T-helper 1 cell (primary cell): ENCODE data around the gene TGM5.
"Not testable (repeated sequence)": the region's sequence is repeated elsewhere in the genome, so short reads cannot be mapped to it uniquely, and the experiment has no call there.

Experiments
- DNase-seq, 5 donors: peaks; one replicate each; pipeline ENCODE4 v3.0.0-alpha.2; 2012 to 2020
- total RNA-seq, 4 donors: gene quantifications; one replicate each; lab custom pipeline; 2026; lab: John Stamatoyannopoulos, UW

Gene TGM5
- total RNA-seq = 0 reads per million in 4 donors

GRCh38 chr15:43266834-43267233, at the start of gene TGM5:
Gene TGM5 (minus strand): TSS chr15:43266928. CDS start chr15:43266849, 79 bp downstream.
- no peak for DNase-seq

GRCh38 chr15:43314171-43314570, 47.4 kb upstream of the TGM5 start:
- no peak for DNase-seq

- DNase-seq = no peak
Observed at GRCh38 chr15:43312378-43312777, 45.6 kb upstream of the TGM5 start.

GRCh38 chr15:43302205-43302817, 35.6 kb upstream of the TGM5 start, which contains the start of gene TGM7:
Gene TGM7 (minus strand): TSS chr15:43302255.
- no peak for DNase-seq

GRCh38 chr15:43299884-43300283, 33.2 kb upstream of the TGM5 start:
- no peak for DNase-seq

GRCh38 chr15:43299411-43299810, 32.7 kb upstream of the TGM5 start:
- no peak for DNase-seq

GRCh38 chr15:43294091-43294706, 27.5 kb upstream of the TGM5 start:
- DNase-seq = no peak

GRCh38 chr15:43293432-43293831, 26.7 kb upstream of the TGM5 start:
- DNase-seq = no peak

- DNase-seq = no peak
Observed at GRCh38 chr15:43292375-43293078, 25.8 kb upstream of the TGM5 start.

GRCh38 chr15:43289656-43290055, 22.9 kb upstream of the TGM5 start:
- not testable (repeated sequence) for DNase-seq

GRCh38 chr15:43287254-43287653, 20.5 kb upstream of the TGM5 start:
- DNase-seq = no peak

- DNase-seq = no peak
Observed at GRCh38 chr15:43286074-43286473, 19.3 kb upstream of the TGM5 start.

- peak in 3 of 5 donors; percentile 32 to 57 (median 54) for DNase-seq
Observed at GRCh38 chr15:43285609-43286037, 18.9 kb upstream of the TGM5 start.

GRCh38 chr15:43283526-43283925, 16.8 kb upstream of the TGM5 start:
- DNase-seq = no peak

- no peak for DNase-seq
Observed at GRCh38 chr15:43281926-43282602, 15.3 kb upstream of the TGM5 start.

- no peak for DNase-seq
Observed at GRCh38 chr15:43280996-43281395, 14.3 kb upstream of the TGM5 start.

- no peak for DNase-seq
Observed at GRCh38 chr15:43279496-43279895, 12.8 kb upstream of the TGM5 start.

GRCh38 chr15:43278869-43279268, 12.1 kb upstream of the TGM5 start:
- DNase-seq = no peak

- no peak for DNase-seq
Observed at GRCh38 chr15:43277901-43278300, 11.2 kb upstream of the TGM5 start.

GRCh38 chr15:43277231-43277823, 10.6 kb upstream of the TGM5 start:
- DNase-seq = no peak

- no peak for DNase-seq
Observed at GRCh38 chr15:43276563-43277200, 10.0 kb upstream of the TGM5 start.
